ENCODE measurements around the gene SEM1. TPM values are rescaled to one million over a fixed set of nuclear protein-coding genes. Genes with fewer than 3 reads are reported as not detected.

Gene SEM1
- polyA plus RNA-seq, 1 donor (not counting 4 experiments of a cell fraction or from before 2014, with no cell fraction given) = 180 TPM

DNA sequence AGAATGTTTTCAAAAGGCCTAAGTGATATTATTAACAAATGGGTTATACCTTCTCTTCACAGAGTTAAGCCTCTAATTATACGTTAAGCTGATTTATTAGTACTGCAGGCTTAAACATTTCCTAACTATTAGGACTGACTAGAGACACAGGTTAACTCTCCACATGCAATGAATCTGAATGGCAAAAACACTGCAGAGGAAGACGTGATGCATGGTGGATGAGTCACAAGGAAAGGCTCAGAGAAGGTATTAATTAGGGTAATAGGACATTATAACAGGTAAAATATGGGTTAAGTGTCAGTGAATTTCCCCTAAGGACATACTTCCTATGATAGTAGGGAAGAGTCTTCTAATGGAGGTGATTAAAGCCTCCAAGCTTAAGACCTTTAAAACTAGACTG, 24.7 kb upstream of the SEM1 start:
- no peak overlapping the region for H3K4me2 ChIP-seq (ENCODE audit: control insufficient read depth, extremely low read depth, insufficient read depth, low read depth, low read length)
- no peaks in the 10 kb centered on the region for H3K9me1 ChIP-seq (ENCODE audit: control insufficient read depth, extremely low read depth, insufficient read depth, low read length)
- no peak for TF ChIP-seq EZH2 (IDR thresholded peaks at IDR 0.05; ENCODE audit: low read length)
- TF ChIP-seq, protein P1, sequence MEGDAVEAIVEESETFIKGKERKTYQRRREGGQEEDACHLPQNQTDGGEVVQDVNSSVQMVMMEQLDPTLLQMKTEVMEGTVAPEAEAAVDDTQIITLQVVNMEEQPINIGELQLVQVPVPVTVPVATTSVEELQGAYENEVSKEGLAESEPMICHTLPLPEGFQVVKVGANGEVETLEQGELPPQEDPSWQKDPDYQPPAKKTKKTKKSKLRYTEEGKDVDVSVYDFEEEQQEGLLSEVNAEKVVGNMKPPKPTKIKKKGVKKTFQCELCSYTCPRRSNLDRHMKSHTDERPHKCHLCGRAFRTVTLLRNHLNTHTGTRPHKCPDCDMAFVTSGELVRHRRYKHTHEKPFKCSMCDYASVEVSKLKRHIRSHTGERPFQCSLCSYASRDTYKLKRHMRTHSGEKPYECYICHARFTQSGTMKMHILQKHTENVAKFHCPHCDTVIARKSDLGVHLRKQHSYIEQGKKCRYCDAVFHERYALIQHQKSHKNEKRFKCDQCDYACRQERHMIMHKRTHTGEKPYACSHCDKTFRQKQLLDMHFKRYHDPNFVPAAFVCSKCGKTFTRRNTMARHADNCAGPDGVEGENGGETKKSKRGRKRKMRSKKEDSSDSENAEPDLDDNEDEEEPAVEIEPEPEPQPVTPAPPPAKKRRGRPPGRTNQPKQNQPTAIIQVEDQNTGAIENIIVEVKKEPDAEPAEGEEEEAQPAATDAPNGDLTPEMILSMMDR (optimal IDR thresholded peaks at IDR 0.05 in 1 of 3, IDR thresholded peaks at IDR 0.05 in 1 of 3, conservative IDR thresholded peaks at IDR 0.05 in 1 of 3; ENCODE audit: extremely low read depth in 1 of 3, insufficient read depth in 2 of 3, low read length in 3 of 3) = no peak
- H3K9ac ChIP-seq (ENCODE audit: control insufficient read depth, extremely low read depth, insufficient read depth, low read length) = no peak overlapping the region
- FAIRE-seq (peak; percentile 49), DNase-seq (ENCODE audit: low read depth, low spot score) (no peak)
- H3K4me1 ChIP-seq (ENCODE audit: control insufficient read depth, extremely low read depth, insufficient read depth, low read length) = peaks cover 9% of the 10 kb centered on the region
- no peaks in the 10 kb centered on the region for H3K27me3 ChIP-seq (ENCODE audit: control insufficient read depth, extremely low read depth, insufficient read depth, low read length)
- H3K36me3 ChIP-seq (ENCODE audit: control insufficient read depth in 2 of 2, extremely low read depth in 1 of 2, insufficient read depth in 2 of 2, low read length in 2 of 2) = no peaks in the 10 kb centered on the region
- H4K20me1 ChIP-seq (ENCODE audit: control insufficient read depth, extremely low read depth, insufficient read depth, low read length) = no peaks in the 10 kb centered on the region
- no peaks in the 10 kb centered on the region for H3K9me3 ChIP-seq (ENCODE audit: control insufficient read depth, low read depth, low read length)
- dilution Hi-C loops (cut with MboI; ENCODE audit: extremely low pct_ligation_motif_present, low sequenced_read_pairs) = no loop called here
- H3K79me2 ChIP-seq (ENCODE audit: control insufficient read depth, insufficient read depth, low read length) = no peaks in the 10 kb centered on the region
- no peak overlapping the region for H3K4me3 ChIP-seq (ENCODE audit: control insufficient read depth in 2 of 3, extremely low read depth in 1 of 3, insufficient read depth in 2 of 3, low read depth in 1 of 3, low read length in 3 of 3)
- H2AFZ ChIP-seq (ENCODE audit: control insufficient read depth, low read length) = no peak overlapping the region
- H3K27ac ChIP-seq (ENCODE audit: control insufficient read depth, insufficient read depth, low read length) = no peak overlapping the region

DNA sequence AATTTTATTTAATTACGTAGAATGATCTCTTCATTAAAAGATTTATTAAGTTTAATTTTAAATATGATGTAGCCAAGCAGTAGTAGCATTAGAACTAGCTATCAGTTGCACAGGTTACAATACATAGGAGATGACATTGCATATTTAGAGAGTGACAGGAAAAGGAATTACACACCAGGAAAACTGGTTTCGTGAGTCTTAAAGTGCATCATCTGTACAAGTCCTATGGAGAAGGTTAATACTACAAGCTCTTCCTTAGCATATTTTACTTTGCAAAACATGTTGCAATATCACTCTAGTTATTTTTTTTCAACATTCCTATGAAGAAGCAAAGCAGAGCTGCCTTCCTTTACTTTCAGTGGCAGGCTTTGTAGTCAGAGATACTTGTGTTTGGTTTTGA, 20.2 kb upstream of the SEM1 start:
- H3K27me3 ChIP-seq (ENCODE audit: control insufficient read depth, extremely low read depth, insufficient read depth, low read length) = no peaks in the 10 kb centered on the region
- TF ChIP-seq, protein P1 (optimal IDR thresholded peaks at IDR 0.05 in 1 of 3, IDR thresholded peaks at IDR 0.05 in 1 of 3, conservative IDR thresholded peaks at IDR 0.05 in 1 of 3; ENCODE audit: extremely low read depth in 1 of 3, insufficient read depth in 2 of 3, low read length in 3 of 3) = no peak
- TF ChIP-seq EZH2 (IDR thresholded peaks at IDR 0.05; ENCODE audit: low read length) = no peak
- no peak overlapping the region for H3K4me3 ChIP-seq (ENCODE audit: control insufficient read depth in 2 of 3, extremely low read depth in 1 of 3, insufficient read depth in 2 of 3, low read depth in 1 of 3, low read length in 3 of 3)
- no peaks in the 10 kb centered on the region for H3K36me3 ChIP-seq (ENCODE audit: control insufficient read depth in 2 of 2, extremely low read depth in 1 of 2, insufficient read depth in 2 of 2, low read length in 2 of 2)
- H3K4me1 ChIP-seq (ENCODE audit: control insufficient read depth, extremely low read depth, insufficient read depth, low read length) = peaks cover 31% of the 10 kb centered on the region
- H3K9ac ChIP-seq (ENCODE audit: control insufficient read depth, extremely low read depth, insufficient read depth, low read length) = no peak overlapping the region
- no peaks in the 10 kb centered on the region for H3K79me2 ChIP-seq (ENCODE audit: control insufficient read depth, insufficient read depth, low read length)
- no peaks in the 10 kb centered on the region for H4K20me1 ChIP-seq (ENCODE audit: control insufficient read depth, extremely low read depth, insufficient read depth, low read length)
- H3K4me2 ChIP-seq (ENCODE audit: control insufficient read depth, extremely low read depth, insufficient read depth, low read depth, low read length) = peak overlapping the region; percentile 11
- peak; percentile 65 for FAIRE-seq
- no peak overlapping the region for H2AFZ ChIP-seq (ENCODE audit: control insufficient read depth, low read length)
- no peaks in the 10 kb centered on the region for H3K9me3 ChIP-seq (ENCODE audit: control insufficient read depth, low read depth, low read length)
- H3K27ac ChIP-seq (ENCODE audit: control insufficient read depth, insufficient read depth, low read length) = peak overlapping the region; percentile 42
- DNase-seq (ENCODE audit: low read depth, low spot score) = no peak
- dilution Hi-C loops (cut with MboI; ENCODE audit: extremely low pct_ligation_motif_present, low sequenced_read_pairs) = no loop called here
- H3K9me1 ChIP-seq (ENCODE audit: control insufficient read depth, extremely low read depth, insufficient read depth, low read length) = no peaks in the 10 kb centered on the region

All from keratinocyte (primary cell).